Dendritic cell treated with granulocyte-macrophage colony-stimulating factor and Interleukin-4, amounts not matched to agents 40 ng/mL and 50 ng/mL, for 4 days (primary cell): ENCODE measurements around the gene PALMD.

Experiments
- H3K27ac Mint-ChIP-seq: one replicate; pipeline ENCODE4 v1.8.0; 2022; ENCODE audit warnings: mild to moderate bottlenecking, mixed read lengths
- H3K27me3 Mint-ChIP-seq: one replicate; pipeline ENCODE4 v1.8.0; 2022; ENCODE audit warnings: mild to moderate bottlenecking, mixed read lengths
- H3K36me3 Mint-ChIP-seq: one replicate; pipeline ENCODE4 v1.8.0; 2022; ENCODE audit warnings: low read depth, mixed read lengths
- H3K4me1 Mint-ChIP-seq: one replicate; pipeline ENCODE4 v1.8.0; 2022; ENCODE audit warnings: low read depth, mixed read lengths
- H3K4me3 Mint-ChIP-seq: one replicate; pipeline ENCODE4 v1.8.0; 2022; ENCODE audit warnings: mild to moderate bottlenecking, moderate library complexity, mixed read lengths
- H3K9me3 Mint-ChIP-seq: one replicate; pipeline ENCODE4 v1.8.0; 2022; ENCODE audit warnings: mixed read lengths
- intact Hi-C: fragments of 100-400 bp; cut with micrococcal nuclease; formaldehyde crosslinking; loops from one replicate; pipeline ENCODE4 v1.15.0; 2022

PALMD gene

DNA sequence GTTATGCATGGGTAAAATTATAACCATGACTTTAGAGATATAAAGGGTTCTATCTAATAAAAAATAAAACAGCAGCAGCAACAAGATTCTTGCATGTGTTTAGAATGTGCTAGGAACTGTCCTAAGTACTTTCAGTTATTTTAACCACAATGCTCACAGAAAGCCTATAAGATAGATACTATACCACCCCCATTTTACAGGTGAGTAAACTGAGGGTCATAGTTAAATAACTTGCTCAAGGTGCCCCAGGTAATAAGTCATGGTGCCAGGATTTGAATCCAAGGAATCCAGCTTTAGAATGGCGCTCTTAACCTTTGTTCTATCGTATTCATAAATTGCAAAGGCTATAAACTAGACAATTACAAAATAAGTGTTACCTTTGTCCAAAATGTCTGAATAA, 67.1 kb downstream of the PALMD start:
- Mint-ChIP-seq H3K4me3 (no peak overlapping the region), H3K4me1 (no peaks in the 10 kb centered on the region), H3K36me3 (peaks cover 61% of the 10 kb centered on the region), H3K9me3 (no peaks in the 10 kb centered on the region), H3K27ac (no peak overlapping the region), H3K27me3 (no peaks in the 10 kb centered on the region)
- intact Hi-C loops = no loop called here

DNA sequence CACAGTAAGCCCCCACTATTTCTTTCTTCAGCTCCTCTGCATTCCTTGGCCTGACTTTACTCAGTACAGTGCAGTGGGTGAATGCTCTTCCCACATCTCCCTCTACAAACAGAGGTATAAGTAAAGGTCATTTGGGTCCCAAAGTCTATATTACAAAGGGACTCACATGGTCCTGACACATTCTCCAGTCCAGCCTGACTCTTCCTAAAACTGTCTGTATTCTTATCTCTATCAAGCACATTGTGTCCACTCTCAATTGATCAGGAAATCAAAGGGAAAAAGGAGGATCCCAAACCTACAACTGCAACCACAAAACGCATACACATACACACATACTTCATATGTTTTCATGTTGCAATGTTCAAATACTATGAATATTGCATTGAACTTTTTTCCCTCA, 71.1 kb downstream of the PALMD start:
- no peaks in the 10 kb centered on the region for H3K4me1 Mint-ChIP-seq
- intact Hi-C loops = no loop called here
- no peak overlapping the region for H3K27ac Mint-ChIP-seq

DNA sequence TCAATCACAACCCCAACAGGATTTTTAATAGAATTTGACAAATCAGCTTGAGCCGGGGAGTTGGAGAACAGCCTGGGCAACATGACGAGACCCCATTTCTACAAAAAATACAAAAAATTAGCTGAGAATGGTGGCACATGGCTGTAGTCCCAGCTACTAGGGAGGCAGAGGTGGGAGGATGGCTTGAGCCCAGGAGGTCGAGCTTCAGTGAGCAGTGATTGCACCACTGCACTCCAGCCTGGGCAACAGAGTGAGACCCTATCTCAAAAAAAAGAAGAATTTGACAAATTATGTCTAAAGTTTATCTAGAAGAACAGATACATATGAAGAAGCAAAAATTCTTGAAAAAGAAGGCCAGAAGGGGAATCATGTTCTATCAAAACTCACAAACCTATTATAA, 77.3 kb downstream of the PALMD start:
- H3K4me1 Mint-ChIP-seq = peaks cover 19% of the 10 kb centered on the region
- H3K27ac Mint-ChIP-seq = no peak overlapping the region

More for the DNA sequence above, 71.1 kb downstream of the PALMD start:
- Mint-ChIP-seq H3K4me3 (no peak overlapping the region), H3K9me3 (no peaks in the 10 kb centered on the region), H3K36me3 (peaks cover 37% of the 10 kb centered on the region), H3K27me3 (no peaks in the 10 kb centered on the region)

DNA sequence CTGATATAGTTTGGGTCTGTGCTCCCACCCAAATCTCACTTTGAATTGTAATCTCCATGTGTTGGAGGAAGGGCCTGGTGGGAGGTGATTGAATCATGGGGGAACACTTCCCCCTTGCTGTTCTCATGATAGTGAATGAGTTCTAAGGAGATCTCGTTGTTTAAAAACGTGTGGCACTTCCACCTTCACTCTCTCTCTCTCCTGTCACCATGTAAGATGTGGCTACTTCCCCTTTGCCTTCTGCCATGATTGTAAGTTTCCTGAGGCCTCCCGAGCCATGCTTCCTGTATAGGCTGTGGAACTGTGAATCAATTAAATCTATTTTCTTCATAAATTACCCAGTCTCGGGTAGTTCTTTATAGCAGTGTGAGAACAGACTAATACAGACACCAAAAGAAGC, 80.1 kb downstream of the PALMD start:
- H3K36me3 Mint-ChIP-seq = peaks cover 15% of the 10 kb centered on the region
- H3K27me3 Mint-ChIP-seq = no peaks in the 10 kb centered on the region
- intact Hi-C loops = no loop called here
- no peaks in the 10 kb centered on the region for H3K9me3 Mint-ChIP-seq
- no peak overlapping the region for H3K27ac Mint-ChIP-seq
- H3K4me1 Mint-ChIP-seq = peaks cover 24% of the 10 kb centered on the region
- no peak overlapping the region for H3K4me3 Mint-ChIP-seq

More for the DNA sequence above, 77.3 kb downstream of the PALMD start:
- no peak overlapping the region for H3K4me3 Mint-ChIP-seq
- no peaks in the 10 kb centered on the region for H3K27me3 Mint-ChIP-seq
- intact Hi-C loops = no loop called here
- H3K36me3 Mint-ChIP-seq = peaks cover 22% of the 10 kb centered on the region
- H3K9me3 Mint-ChIP-seq = no peaks in the 10 kb centered on the region

DNA sequence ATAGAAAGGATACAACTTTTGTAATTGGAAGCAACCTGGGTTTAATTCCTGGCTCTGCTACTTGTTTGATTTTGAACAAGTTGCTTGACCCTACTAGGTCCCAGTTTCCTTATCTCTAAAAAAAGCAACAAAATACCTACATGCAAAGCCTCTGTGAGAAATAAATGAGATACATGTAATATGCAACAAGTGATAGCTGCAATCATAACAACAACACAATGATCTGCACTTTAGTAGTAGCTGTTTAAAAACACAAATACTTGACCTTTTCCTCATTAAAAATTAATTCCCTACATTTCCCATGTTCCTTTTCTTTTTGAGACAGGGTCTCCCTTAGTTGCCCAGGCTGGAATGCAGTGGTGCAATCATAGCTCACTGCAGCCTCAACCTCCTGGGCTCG, 80.5 kb downstream of the PALMD start:
- no peak overlapping the region for H3K27ac Mint-ChIP-seq
- H3K4me1 Mint-ChIP-seq = peaks cover 24% of the 10 kb centered on the region
- H3K27me3 Mint-ChIP-seq = no peaks in the 10 kb centered on the region
- no peak overlapping the region for H3K4me3 Mint-ChIP-seq
- intact Hi-C loops = no loop called here
- no peaks in the 10 kb centered on the region for H3K9me3 Mint-ChIP-seq
- peaks cover 15% of the 10 kb centered on the region for H3K36me3 Mint-ChIP-seq

DNA sequence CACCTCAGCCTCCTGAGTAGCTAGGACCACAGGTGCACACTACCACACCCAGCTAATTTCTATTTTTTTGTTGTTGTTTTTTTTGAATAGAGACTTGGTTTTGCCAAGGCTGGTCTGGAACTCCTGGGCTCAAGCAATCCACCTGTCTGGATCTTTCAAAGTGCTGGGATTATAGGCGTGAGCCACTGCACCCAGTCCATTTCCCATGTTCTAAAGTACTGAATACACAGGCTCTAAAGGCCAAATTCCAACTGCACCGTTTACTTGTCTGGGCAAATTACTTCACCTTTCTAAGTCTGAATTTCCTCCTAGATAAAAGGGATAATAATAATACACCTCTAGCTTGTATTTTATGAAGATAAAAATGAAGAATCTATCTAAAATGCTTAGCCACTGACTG, 80.9 kb downstream of the PALMD start:
- H3K27ac Mint-ChIP-seq = no peak overlapping the region
- H3K4me1 Mint-ChIP-seq = peaks cover 24% of the 10 kb centered on the region
- intact Hi-C loops = no loop called here

DNA sequence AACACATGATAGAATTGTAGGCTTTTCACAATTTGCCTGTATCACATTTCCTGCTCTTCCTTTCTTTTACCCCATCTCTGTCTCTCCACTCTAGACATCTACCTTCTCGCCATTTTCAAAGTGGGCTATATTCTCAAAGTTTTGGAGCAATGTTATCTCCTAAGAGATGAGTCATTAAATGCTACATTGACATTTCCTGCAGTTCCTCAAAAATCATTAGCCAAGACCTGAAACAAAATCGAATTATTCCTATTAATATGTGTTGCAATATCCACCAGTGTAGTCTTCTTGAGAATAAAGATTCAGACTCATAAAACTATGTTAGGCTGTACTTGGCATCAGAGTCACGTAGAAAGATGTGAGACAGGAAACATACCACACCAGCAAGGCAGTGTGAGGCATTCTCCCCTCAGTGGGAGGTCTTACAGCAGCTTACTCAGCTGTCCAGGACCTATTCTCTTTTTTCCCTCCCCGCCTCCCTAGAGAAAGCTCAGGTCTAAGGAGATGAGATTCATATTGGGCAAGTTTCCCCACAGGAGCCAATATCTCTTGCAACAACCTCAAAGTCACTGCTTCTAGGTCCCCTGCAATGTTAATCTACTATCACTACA, 81.8 kb downstream of the PALMD start:
- intact Hi-C loops = no loop called here
- H3K36me3 Mint-ChIP-seq = peaks cover 15% of the 10 kb centered on the region
- H3K27me3 Mint-ChIP-seq = no peaks in the 10 kb centered on the region
- H3K4me3 Mint-ChIP-seq = no peak overlapping the region
- no peak overlapping the region for H3K27ac Mint-ChIP-seq
- peaks cover 24% of the 10 kb centered on the region for H3K4me1 Mint-ChIP-seq
- no peaks in the 10 kb centered on the region for H3K9me3 Mint-ChIP-seq

More for the DNA sequence above, 80.9 kb downstream of the PALMD start:
- no peaks in the 10 kb centered on the region for H3K27me3 Mint-ChIP-seq
- H3K9me3 Mint-ChIP-seq = no peaks in the 10 kb centered on the region
- no peak overlapping the region for H3K4me3 Mint-ChIP-seq
- H3K36me3 Mint-ChIP-seq = peaks cover 15% of the 10 kb centered on the region

DNA sequence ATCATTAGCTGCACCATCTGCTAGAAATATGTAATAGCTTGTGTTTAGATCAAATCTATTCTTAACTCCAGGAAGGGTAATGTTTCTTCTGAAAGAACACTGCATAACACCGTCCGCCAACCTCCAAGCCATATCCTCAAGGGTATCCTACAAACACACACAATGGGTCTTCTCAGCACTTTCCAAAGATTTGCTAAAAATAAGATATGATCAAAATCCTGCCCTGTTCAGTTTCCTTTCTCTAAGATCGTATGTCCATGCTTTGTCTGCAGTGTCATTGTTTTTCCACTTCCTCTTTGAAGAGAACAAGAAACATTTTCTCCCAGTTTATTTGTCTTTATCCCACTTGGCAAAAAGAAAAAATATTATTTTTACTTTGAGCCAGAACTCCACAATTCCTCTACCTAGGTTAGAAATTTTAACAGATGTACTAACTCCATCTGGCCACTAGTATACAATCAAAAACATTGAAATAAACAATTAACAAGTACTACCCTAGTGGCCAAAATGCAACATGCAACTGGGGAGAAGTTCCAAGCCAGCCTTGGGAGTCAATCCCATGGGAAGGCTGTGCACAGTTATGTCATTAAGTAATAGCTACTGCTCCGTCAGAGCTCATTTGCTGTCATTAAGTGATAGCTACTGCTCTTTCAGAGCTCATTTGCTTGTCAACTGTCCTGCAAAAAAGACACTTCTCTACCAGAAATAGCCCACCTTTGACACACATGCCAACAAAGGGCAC, 82.8 kb downstream of the PALMD start:
- intact Hi-C loops = no loop called here
- peaks cover 24% of the 10 kb centered on the region for H3K4me1 Mint-ChIP-seq
- no peaks in the 10 kb centered on the region for H3K27me3 Mint-ChIP-seq
- H3K4me3 Mint-ChIP-seq = no peak overlapping the region
- H3K9me3 Mint-ChIP-seq = no peaks in the 10 kb centered on the region
- no peak overlapping the region for H3K27ac Mint-ChIP-seq
- H3K36me3 Mint-ChIP-seq = peaks cover 25% of the 10 kb centered on the region

DNA sequence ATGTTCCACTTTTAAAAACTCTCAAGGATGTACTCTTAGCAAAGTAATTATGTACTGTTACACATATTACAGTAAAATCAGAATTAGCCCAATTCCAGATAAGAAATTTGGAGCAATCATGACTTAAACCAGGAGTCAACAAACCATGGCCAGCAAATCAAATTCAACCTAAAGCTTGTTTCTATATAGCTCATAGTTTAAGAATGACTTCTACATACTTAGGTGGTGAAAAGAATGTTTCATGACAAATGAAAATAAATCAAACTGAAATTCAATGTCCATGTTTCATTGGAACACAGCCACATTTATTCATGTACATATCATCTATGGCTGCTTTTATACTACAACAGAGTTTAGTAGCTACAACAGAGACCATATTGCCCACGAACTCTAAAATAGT, 85.5 kb downstream of the PALMD start:
- intact Hi-C loops = no loop called here
- Mint-ChIP-seq H3K9me3 (no peaks in the 10 kb centered on the region), H3K27me3 (no peaks in the 10 kb centered on the region), H3K36me3 (peaks cover 25% of the 10 kb centered on the region), H3K4me1 (peaks cover 18% of the 10 kb centered on the region), H3K4me3 (no peak overlapping the region), H3K27ac (no peak overlapping the region)

DNA sequence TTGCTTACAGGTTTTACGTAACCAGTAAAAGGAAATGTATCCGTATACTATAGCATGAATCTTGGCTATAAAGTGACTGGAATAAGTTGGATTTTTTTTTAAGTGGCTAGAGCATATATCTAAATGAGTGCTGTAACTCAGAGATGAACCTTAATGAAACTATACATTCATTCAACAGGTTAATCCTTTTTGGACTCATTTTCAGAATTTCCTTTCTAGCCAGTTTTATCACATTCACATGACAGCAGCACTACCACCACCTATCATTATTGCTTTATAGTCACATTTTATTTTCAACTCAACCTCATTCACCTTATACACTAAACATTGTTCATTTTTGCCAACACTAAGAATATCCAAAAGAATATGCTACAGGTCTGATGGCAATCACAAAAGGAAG, 89.9 kb downstream of the PALMD start:
- Mint-ChIP-seq H3K4me3 (no peak overlapping the region), H3K9me3 (no peaks in the 10 kb centered on the region), H3K36me3 (peaks cover 44% of the 10 kb centered on the region), H3K27ac (no peak overlapping the region), H3K4me1 (no peaks in the 10 kb centered on the region), H3K27me3 (no peaks in the 10 kb centered on the region)
- intact Hi-C loops = no loop called here

DNA sequence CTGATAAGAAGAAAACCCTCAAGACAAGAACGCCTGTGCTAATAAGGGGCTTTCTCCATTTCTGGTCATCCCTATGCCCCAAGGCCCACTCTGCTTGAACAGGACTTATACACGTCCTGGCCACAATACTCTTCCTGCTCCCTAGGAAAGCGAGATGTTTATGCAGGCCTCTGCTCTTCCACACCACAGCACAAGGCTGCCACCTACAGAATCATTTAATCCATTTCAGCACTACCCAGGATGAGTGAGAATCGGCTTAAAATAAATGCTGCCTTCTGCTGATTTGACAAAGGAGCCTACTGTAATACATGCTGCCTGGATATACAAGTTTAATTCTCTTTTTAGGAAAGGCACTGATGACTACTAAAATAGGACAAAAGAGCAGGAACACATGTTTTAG, 91.1 kb downstream of the PALMD start:
- intact Hi-C loops = no loop called here
- no peaks in the 10 kb centered on the region for H3K4me1 Mint-ChIP-seq
- no peaks in the 10 kb centered on the region for H3K27me3 Mint-ChIP-seq
- H3K9me3 Mint-ChIP-seq = no peaks in the 10 kb centered on the region
- no peak overlapping the region for H3K4me3 Mint-ChIP-seq
- peaks cover 52% of the 10 kb centered on the region for H3K36me3 Mint-ChIP-seq
- no peak overlapping the region for H3K27ac Mint-ChIP-seq

DNA sequence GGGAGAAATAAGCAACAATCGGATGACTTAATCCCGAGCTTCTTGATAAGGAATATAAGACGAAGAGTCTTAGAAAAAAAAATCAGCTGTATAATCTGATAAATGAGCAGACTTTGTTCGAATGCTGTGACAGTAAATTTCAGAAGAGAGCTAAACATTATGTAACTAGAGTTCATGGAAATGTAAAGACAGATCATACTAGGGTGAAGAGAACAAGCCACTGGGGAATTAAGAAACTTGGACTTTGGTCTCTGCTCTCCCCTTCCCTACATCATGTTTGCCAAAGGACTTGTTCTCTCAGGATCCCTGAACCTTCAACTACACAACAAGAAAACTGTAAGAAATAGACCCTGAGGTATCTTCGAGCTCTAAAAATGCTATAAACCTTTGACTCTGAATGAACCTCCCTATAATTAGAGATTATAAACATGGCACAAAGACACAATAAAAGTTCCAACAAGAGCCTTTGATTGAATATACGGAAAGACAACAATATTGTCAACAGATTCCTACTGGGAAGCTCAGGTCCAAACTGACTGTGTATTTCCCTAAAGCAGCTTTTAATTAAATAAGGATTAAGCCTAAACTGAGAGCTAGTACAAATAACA, 93.0 kb downstream of the PALMD start:
- H3K4me1 Mint-ChIP-seq = no peaks in the 10 kb centered on the region
- H3K27me3 Mint-ChIP-seq = no peaks in the 10 kb centered on the region
- H3K4me3 Mint-ChIP-seq = no peak overlapping the region

DNA sequence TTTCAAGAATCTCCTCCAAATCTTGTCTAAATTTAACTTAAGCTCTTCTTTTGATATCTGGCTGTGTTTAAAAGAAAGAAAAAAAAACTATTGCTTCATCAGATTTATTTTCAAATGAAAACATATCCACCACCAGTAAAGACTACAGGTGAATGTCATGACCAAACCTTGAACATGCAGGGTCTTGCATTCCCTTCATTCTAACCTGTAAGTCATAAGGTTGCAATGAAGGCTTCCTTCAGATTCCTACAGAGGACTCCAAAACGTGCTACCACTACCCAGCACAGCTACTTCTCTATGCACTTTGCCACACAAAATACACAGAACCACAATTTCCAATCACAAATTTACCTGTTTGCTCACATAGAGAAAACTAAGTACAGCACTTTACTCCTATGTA, 94.2 kb downstream of the PALMD start:
- Mint-ChIP-seq H3K27ac (no peak overlapping the region), H3K9me3 (no peaks in the 10 kb centered on the region), H3K4me3 (no peak overlapping the region), H3K27me3 (no peaks in the 10 kb centered on the region), H3K4me1 (no peaks in the 10 kb centered on the region), H3K36me3 (peaks cover 55% of the 10 kb centered on the region)
- intact Hi-C loops = no loop called here

More for the DNA sequence above, 93.0 kb downstream of the PALMD start:
- H3K27ac Mint-ChIP-seq = no peak overlapping the region
- peaks cover 58% of the 10 kb centered on the region for H3K36me3 Mint-ChIP-seq
- H3K9me3 Mint-ChIP-seq = no peaks in the 10 kb centered on the region
- intact Hi-C loops = no loop called here
